ENCODE measurements around the gene SEMA3B.

SEMA3B gene

DNA sequence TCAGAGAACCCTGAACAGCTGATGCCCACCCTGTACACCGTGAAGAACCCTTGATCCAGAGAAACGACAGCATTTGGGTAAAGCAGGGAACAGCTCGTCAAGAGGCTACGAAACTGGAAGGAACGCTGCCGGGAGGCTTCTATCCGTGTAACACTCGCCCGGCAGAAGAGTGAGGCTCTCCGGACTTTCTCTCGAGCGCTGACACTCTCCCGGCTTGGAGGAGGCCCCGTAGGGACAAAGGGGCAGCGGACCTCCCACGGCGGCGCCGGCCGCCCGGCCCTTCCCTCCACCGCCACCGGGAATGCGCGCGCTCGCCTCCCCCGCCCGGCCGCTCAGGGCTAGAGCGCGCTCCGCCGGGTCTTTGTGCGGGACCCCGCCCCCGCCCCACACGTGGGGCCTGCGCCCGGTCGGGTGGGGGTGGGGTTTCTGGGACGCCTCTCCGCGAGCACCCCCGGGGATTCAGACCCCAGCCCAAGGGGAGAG lies 51.9 kb downstream of the SEMA3B start:
- Histone ChIP-seq H3K27me3 (ENCODE audit: low read depth, low read length) (no peaks in the 10 kb centered on the region), H3K4me1 (ENCODE audit: low read length) (peaks cover 31% of the 10 kb centered on the region), H3K36me3 (replicated peaks; ENCODE audit: low read depth, low read length) (peaks cover 28% of the 10 kb centered on the region), H2AFZ (ENCODE audit: low read depth, low read length) (peak overlapping the region; percentile 93), H3K9me3 (ENCODE audit: insufficient read depth, low read length) (no peaks in the 10 kb centered on the region), H4K20me1 (ENCODE audit: insufficient read depth, low read length) (no peaks in the 10 kb centered on the region), H3K79me2 (ENCODE audit: low read length) (peaks cover 19% of the 10 kb centered on the region), H3K9ac (ENCODE audit: low read length) (peak overlapping the region; percentile 86), H3K4me3 (ENCODE audit: low read length) (peak overlapping the region; percentile 84), H3K27ac (ENCODE audit: low read length) (peak overlapping the region; percentile 74), H3K4me2 (ENCODE audit: low read length) (peak overlapping the region; percentile 87)
- TF ChIP-seq EZH2phosphoT487 (IDR thresholded peaks at IDR 0.05; ENCODE audit: low read depth) (no peak), CTCF (IDR thresholded peaks at IDR 0.05; ENCODE audit: low read depth, low read length) (no peak)

- peak overlapping the region; percentile 87 for H3K4me2 ChIP-seq (ENCODE audit: low read length)
- H3K36me3 ChIP-seq (replicated peaks; ENCODE audit: low read depth, low read length), result peaks cover 24% of the 10 kb centered on the region
- TF ChIP-seq EZH2phosphoT487 (IDR thresholded peaks at IDR 0.05; ENCODE audit: low read depth) (no peak), CTCF (IDR thresholded peaks at IDR 0.05; ENCODE audit: low read depth, low read length) (peak; percentile 61)
- peak overlapping the region; percentile 84 for H3K4me3 ChIP-seq (ENCODE audit: low read length)
- H2AFZ ChIP-seq (ENCODE audit: low read depth, low read length), result peak overlapping the region; percentile 93
- peak overlapping the region; percentile 74 for H3K27ac ChIP-seq (ENCODE audit: low read length)
- peaks cover 31% of the 10 kb centered on the region for H3K4me1 ChIP-seq (ENCODE audit: low read length)
- peaks cover 23% of the 10 kb centered on the region for H3K79me2 ChIP-seq (ENCODE audit: low read length)
- H3K9ac ChIP-seq (ENCODE audit: low read length), result peak overlapping the region; percentile 86
- no peaks in the 10 kb centered on the region for H4K20me1 ChIP-seq (ENCODE audit: insufficient read depth, low read length)
- no peaks in the 10 kb centered on the region for H3K27me3 ChIP-seq (ENCODE audit: low read depth, low read length)
- H3K9me3 ChIP-seq (ENCODE audit: insufficient read depth, low read length), result no peaks in the 10 kb centered on the region
Measured at GRCh38 chr3:50321336-50322114, 52.6 kb downstream of the SEMA3B start.

GRCh38 chr3:50322115-50322385 lies 53.1 kb downstream of the SEMA3B start:
- Histone ChIP-seq H3K9me3 (ENCODE audit: insufficient read depth, low read length) (no peaks in the 10 kb centered on the region), H3K79me2 (ENCODE audit: low read length) (peaks cover 27% of the 10 kb centered on the region), H3K4me2 (ENCODE audit: low read length) (peak overlapping the region; percentile 87), H4K20me1 (ENCODE audit: insufficient read depth, low read length) (no peaks in the 10 kb centered on the region), H3K9ac (ENCODE audit: low read length) (peak overlapping the region; percentile 86), H3K4me1 (ENCODE audit: low read length) (peaks cover 32% of the 10 kb centered on the region), H2AFZ (ENCODE audit: low read depth, low read length) (no peak overlapping the region), H3K27me3 (ENCODE audit: low read depth, low read length) (no peaks in the 10 kb centered on the region), H3K27ac (ENCODE audit: low read length) (0 out of 2 replicates have a peak overlapping the region, but pooled peaks have one; percentile 74), H3K4me3 (ENCODE audit: low read length) (peak overlapping the region; percentile 84), H3K36me3 (replicated peaks; ENCODE audit: low read depth, low read length) (peaks cover 22% of the 10 kb centered on the region)
- no peak for TF ChIP-seq EZH2phosphoT487 (IDR thresholded peaks at IDR 0.05; ENCODE audit: low read depth)
- no peak for TF ChIP-seq CTCF (IDR thresholded peaks at IDR 0.05; ENCODE audit: low read depth, low read length)

GRCh38 chr3:50322386-50323091 lies 53.6 kb downstream of the SEMA3B start, which contains the start of gene HYAL2:
Gene HYAL2 (minus strand): TSS chr3:50322745. CDS start chr3:50320489, 2,256 bp downstream.
- Histone ChIP-seq H3K4me2 (ENCODE audit: low read length) (peak within 1 kb of the TSS; percentile 87), H2AFZ (ENCODE audit: low read depth, low read length) (peak within 1 kb of the TSS; percentile 93), H3K9ac (ENCODE audit: low read length) (peak within 1 kb of the TSS; percentile 86), H4K20me1 (ENCODE audit: insufficient read depth, low read length) (no peaks in the 10 kb centered on the region), H3K79me2 (ENCODE audit: low read length) (peaks cover 29% of the 10 kb centered on the region), H3K4me1 (ENCODE audit: low read length) (peaks cover 34% of the 10 kb centered on the region), H3K9me3 (ENCODE audit: insufficient read depth, low read length) (no peaks in the 10 kb centered on the region), H3K4me3 (ENCODE audit: low read length) (peak within 1 kb of the TSS; percentile 84), H3K36me3 (replicated peaks; ENCODE audit: low read depth, low read length) (peaks cover 22% of the 10 kb centered on the region), H3K27ac (ENCODE audit: low read length) (peak within 1 kb of the TSS; percentile 74), H3K27me3 (ENCODE audit: low read depth, low read length) (no peaks in the 10 kb centered on the region)
- TF ChIP-seq CTCF (IDR thresholded peaks at IDR 0.05; ENCODE audit: low read depth, low read length) (no peak), EZH2phosphoT487 (IDR thresholded peaks at IDR 0.05; ENCODE audit: low read depth) (no peak)
